ENCODE data around the gene GPR17. TPM values are rescaled to one million over a fixed set of nuclear protein-coding genes. Genes with fewer than 3 reads are reported as not detected.

GPR17 gene
- total and polyA plus RNA-seq, 12 donors, result 0.11 to 2.0 (median 0.35) TPM; not detected in 8

GRCh38 chr2:127658146-127658545 lies 12.2 kb downstream of the GPR17 start:
- TF ChIP-seq CTCF (IDR thresholded peaks at IDR 0.05), result no peak
- H3K4me1 ChIP-seq (replicated peaks in 1 of 2), result no peaks in the 10 kb centered on the region
- no peak overlapping the region for H3K4me3 ChIP-seq
- intact Hi-C loops (cut with DNase I), result no loop called here
- 81 to 89% (median 87%) methylated on average over 6 of the region's 6 CpGs for WGBS, 4 donors
- H3K9me3 ChIP-seq (replicated peaks in 1 of 3), result no peaks in the 10 kb centered on the region
- peak overlapping the region in 1 of 5 donors; percentile 80 for H3K27ac ChIP-seq
- DNase-seq, result no peak
- no peaks in the 10 kb centered on the region for H3K27me3 ChIP-seq
- H3K36me3 ChIP-seq (replicated peaks in 1 of 2), result no peaks in the 10 kb centered on the region

DNA sequence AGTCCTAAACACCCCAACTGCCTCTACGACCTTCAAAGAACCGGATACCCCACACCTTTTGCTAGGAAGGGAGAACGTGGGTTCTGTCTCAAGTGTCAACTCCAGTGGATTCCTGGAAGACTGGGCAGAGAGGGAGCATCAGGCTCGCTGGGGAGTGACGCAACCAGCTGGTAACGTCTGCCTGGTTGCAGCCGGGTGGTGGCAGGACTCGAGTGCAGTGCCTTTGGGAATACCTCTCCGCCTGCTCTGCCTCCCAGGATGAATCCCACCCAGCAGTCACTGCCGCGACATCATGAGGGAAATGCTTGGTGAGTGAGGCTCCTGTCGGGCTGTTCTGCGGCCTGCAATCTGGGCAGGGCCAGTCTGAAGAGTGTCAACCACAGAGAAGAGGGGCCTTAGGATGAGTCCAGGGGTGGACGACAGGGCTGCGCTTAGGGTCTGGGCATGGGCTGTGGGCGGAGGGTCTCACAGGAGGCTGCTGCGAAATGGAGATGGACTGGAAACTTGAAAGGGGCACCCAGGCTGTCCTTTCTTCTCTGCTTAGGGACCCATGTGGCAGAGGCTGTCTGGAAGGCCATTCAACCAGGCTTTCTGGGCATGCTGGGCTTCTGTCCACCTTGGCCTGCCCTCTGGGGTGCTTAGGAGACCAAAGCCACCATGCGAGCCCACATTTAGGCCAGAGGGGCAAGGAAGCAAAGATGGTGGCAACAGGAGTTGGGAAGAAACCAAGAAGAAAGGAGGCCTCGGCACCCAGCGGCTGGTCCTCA lies 12.9 kb downstream of the GPR17 start:
- Histone ChIP-seq H3K27me3 (no peaks in the 10 kb centered on the region), H3K27ac (peak overlapping the region in 3 of 5 donors; percentile 32 to 80 (median 41)), H3K4me3 (no peak overlapping the region), H3K36me3 (replicated peaks in 1 of 2) (no peaks in the 10 kb centered on the region), H3K9me3 (replicated peaks in 1 of 3) (no peaks in the 10 kb centered on the region), H3K4me1 (replicated peaks in 1 of 2) (no peaks in the 10 kb centered on the region)
- no peak for DNase-seq
- intact Hi-C loops (cut with DNase I), result no loop called here
- TF ChIP-seq POLR2A (IDR thresholded peaks at IDR 0.05) (no peak), CTCF (IDR thresholded peaks at IDR 0.05) (no peak)
- WGBS, 4 donors, result 80 to 86% (median 84%) methylated on average over 15 to 20 of the region's 20 CpGs

DNA sequence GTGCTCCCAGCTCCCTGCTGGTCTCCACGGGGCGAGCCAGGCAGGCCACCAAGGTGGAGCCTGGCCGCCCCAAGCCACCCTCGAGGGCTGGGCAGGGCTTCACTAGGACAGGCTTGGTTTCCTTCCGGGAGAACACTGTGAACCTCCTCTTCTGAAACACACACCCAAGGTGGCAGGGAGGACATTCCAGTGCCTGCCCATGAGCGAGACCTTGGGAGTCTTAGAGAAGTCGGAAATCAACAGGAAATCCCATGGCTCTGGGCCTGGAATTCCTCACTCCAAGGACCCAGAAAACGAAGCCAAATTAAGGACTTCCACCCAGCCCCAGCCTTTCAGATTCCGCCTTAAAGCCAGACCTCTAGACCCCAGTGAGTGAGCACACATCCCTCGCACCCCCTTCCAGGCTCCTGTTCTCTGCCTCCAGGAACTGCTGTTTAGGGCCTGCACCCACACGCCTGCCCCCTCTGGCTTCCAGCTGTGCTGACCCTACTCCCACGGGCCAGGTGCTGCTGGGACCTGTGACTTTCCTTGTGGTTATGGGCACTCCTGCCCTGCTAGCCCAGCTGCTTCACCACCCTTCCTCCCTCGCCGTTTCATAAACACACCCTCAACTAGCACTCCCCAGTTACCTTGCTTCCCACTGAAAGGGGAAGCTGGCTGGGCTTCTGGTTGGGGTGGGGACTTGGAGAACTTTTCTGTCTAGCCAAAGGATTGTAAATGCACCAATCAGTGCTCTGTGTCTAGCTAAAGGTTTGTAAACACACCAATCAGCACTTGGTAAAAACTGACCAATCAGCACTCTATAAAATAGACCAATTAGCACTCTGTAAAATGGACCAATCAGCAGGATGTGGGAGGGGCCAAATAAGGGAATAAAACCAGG lies 13.7 kb downstream of the GPR17 start:
- TF ChIP-seq CTCF (IDR thresholded peaks at IDR 0.05) (no peak), POLR2A (IDR thresholded peaks at IDR 0.05) (no peak)
- 64 to 80% (median 65%) methylated on average over 11 to 14 of the region's 14 CpGs for WGBS, 4 donors
- Histone ChIP-seq H3K4me3 (no peak overlapping the region), H3K36me3 (replicated peaks in 1 of 2) (no peaks in the 10 kb centered on the region), H3K27me3 (peaks cover 7% of the 10 kb centered on the region), H3K27ac (peak overlapping the region in 3 of 5 donors; percentile 32 to 80 (median 41)), H3K4me1 (replicated peaks in 1 of 2) (no peaks in the 10 kb centered on the region), H3K9me3 (replicated peaks in 1 of 3) (no peaks in the 10 kb centered on the region)
- intact Hi-C loops (cut with DNase I), result no loop called here
- DNase-seq, result peak in 4 of 7 donors; percentile 22 to 82 (median 56)

DNA sequence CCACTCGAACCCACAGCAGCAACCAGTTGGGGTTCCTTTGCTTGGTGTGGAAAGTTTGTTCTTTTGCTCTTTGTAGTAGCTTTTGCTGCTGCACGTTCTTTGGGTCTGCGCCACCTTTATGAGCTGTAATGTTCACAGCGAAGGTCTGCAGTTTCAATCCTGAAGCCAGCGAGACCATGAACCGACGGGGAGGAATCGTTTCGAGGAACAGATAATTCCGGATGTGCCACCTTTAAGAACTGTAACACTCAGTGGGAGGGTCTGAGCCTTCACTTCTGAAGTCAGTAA lies 14.3 kb downstream of the GPR17 start:
- Histone ChIP-seq H3K27me3 (peaks cover 11% of the 10 kb centered on the region), H3K4me1 (replicated peaks in 1 of 2) (no peaks in the 10 kb centered on the region), H3K9me3 (replicated peaks in 1 of 3) (no peaks in the 10 kb centered on the region), H3K36me3 (replicated peaks in 1 of 2) (no peaks in the 10 kb centered on the region), H3K27ac (peak overlapping the region in 1 of 5 donors; percentile 70), H3K4me3 (no peak overlapping the region)
- no peak for TF ChIP-seq POLR2A (IDR thresholded peaks at IDR 0.05)
- TF ChIP-seq CTCF (IDR thresholded peaks at IDR 0.05), result no peak
- no peak for DNase-seq
- WGBS, 4 donors, result 89 to 90% (median 89%) methylated on average over 10 of the region's 10 CpGs
- intact Hi-C loops (cut with DNase I), result no loop called here

Measured in adrenal gland (tissue), 12 donors.